GM18502 (cell line): ENCODE results near the gene KRT77.

Source experiments
- ATAC-seq: cut with Tn5 transposase; IDR thresholded peaks from one replicate; pipeline ENCODE4 v1.9.1; 2021; ENCODE audit warnings: mild to moderate bottlenecking; ENCODE audit not compliant: unreplicated experiment, poor library complexity

Gene KRT77

DNA sequence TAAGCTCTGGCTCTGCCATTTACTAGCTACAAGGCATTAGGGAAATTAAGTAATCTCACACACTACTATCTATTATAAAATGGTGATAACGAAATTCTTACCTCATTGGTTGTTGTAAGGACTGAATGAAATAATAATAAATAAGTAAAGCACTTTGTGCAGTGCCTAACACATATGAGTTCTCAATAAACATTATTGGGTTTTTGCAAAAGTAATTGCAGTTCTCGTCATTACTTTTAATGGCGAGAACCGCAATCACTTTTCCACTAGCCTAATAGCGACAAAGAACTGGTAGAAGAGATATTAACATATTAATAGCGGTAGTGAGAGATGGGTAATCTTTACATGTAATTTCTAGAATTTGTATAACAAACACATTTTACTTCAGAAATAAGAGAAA lies 9.2 kb downstream of the KRT77 start:
- no peak for ATAC-seq

DNA sequence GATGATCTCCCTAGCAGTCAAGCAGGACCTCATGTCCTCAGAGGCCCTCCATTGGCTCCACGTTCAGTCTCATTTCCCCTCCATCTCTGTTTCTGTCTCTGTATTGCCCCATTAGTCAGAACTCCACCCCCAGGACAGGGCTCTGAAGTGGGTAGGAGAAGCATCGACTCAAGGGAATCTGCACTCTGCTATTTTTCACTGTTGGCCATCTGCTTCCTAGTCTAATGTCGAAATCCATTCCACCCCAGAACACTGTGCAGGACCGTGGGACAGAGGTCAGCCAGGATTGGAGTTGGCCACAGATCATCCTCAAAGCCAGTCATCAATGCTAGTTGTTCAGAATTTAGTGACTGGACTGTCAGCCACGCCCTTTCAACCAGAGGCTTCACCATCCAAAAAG lies 10.1 kb downstream of the KRT77 start:
- no peak for ATAC-seq

DNA sequence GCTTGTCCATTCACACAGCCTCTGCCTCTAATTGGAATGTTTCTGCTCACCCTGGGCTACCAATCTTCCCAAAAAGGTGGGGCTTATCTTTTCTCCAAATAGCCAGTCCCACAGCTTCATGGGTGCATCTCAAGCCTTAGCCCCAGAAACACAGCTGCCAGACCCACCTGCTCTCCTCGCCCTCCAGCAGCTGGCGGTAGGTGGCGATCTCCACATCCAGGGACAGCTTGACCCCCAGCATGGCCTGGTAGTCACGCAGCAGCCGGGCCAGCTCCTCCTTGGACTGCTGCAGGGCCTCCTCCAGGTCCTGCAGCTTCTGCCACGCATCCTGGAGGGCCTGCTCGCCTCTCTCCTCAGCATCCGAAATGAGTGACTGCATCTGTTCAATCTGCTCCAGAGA lies 11.1 kb downstream of the KRT77 start:
- no peak for ATAC-seq

DNA sequence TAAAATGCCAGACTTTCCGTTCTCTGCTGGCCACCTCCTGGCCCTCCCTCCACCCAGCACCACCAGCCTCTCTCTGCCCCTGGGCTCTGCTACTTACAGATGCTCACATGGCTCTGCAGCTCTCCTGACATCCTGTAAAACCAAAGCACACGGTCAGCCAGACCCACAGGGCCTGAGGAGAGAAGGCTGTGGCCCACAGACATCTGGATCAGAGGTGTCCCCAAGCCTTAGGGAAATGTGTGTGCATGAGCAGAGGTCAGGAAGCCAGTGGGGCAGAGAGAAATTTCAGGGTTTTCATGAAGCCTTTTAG lies 11.5 kb downstream of the KRT77 start:
- no peak for ATAC-seq

DNA sequence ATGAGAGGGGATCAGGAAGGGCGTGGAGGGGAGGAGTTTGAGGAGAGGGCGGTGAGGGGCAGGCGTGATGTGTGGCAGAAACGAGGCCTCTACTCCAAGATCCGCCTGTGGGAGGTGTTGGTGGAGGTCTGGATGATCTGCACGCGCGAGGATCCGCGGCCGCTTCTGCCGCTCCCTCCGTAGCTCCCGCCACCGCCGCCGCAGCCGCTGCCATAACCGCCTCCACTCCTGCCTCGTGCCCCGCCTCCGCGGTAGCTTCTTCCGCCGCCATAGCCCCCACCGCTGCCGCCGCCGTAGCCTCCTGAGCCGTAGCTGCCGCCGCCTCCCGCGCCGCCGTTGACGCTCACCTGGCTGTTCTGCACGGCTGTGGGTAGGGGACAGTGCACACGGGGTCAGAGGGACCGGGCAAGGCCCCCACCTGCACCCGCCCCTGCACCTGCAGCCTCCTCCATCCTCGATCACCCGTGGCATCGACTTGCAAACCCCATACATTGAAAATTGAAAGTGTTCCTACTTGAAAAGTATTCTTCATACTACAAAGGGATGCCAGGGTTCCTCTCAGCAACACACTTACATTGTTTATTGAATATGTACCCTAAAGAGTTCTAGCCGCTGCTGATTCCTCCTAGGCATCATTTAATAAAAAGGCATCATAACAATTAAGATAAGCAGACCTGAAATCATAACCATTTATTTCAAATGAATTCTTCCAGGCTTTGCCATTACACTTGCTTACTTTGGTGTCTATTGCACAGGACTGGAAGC lies 12.1 kb downstream of the KRT77 start:
- ATAC-seq, result no peak

DNA sequence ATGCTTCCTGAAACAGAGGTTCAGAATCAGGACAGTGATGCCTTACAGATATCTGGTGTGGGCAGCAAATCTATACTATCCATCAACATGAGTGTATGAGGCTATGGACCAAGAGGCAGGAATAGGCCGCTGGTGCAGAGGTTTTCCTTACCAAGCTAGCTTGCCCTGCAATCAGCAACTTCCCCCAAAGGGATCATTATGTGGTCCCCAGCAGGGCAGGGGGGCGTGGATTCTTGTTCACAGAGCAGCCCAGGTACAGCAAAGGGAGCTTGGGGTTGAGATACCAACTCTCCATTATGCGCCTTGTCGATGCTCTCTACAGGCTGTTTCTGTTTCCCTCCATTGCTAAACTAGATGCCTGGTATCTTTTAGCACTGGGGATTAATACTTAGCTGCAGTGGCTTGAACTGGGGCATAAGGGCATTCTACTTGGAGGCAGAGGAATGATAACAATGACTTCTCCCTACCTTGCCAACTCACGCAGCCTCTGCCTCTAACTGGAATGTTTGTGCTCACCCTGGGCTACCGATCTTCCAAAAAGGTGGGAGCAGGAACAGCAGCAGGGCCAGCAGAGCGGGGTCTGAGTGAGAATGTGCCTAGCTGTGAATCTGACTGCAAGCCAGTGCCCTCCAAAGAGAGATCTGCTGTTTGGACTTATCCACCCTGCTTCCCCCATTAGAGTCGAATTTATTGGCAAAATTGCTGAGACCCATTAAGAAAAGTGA lies 12.8 kb downstream of the KRT77 start:
- ATAC-seq, result no peak

DNA sequence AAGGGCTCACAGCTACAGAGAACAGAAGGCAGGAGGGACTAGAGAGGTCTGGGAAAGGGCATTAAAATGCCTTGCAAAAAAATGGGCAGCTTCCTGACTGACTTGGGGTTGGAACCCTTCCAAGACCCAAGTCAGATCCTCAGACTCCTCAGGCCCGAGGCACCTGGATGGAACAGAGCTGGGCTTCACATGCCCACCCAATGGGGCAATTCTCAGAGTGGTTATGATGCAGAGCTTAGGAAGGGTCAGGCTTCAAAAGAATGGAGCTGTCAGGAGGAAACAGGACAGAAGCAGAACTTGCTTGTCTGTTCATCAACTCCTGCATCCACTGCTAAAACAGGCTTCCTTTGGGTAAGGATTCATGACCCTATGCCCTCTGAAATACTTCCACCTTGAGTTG lies 13.4 kb downstream of the KRT77 start:
- ATAC-seq, result no peak

DNA sequence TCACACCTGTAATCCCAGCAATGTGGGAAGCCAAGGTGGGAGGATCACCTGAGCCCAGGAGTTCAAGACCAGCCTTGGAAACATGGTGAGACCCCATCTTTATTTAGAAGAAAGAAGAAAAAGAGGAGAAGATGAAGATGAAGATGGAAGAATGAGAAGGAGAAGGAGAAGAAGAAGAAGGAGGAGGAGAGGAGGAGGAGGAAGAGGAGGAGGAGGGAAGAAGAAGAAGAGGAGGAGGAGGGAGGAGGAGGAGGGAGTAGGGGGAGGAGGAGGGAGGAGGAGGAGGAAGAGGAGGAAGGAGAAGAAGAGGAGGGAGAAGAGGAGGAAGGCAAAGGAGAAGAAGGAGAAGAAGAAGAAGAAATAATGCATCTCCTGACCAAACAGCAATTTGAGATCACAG lies 14.1 kb downstream of the KRT77 start:
- ATAC-seq, result no peak

DNA sequence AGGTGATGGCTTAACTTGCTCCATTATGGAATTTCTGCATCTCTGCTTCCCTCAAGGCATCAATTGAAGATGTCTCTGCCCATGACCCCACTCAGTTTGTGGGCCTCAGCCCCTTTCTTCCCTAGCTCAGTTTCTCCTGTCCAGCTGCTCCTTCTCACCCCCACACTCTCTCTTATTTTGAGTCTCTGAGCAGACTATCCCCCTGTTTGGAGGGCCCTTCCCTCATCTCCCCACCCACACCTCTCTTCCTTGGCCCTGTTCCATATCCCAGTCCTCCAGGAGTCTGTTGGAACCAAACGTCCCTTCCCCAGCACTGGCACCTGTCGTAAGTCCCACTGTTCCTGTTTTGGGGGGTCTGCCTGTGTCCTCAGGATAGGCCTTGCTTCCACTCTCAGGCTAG lies 14.8 kb downstream of the KRT77 start:
- no peak for ATAC-seq

DNA sequence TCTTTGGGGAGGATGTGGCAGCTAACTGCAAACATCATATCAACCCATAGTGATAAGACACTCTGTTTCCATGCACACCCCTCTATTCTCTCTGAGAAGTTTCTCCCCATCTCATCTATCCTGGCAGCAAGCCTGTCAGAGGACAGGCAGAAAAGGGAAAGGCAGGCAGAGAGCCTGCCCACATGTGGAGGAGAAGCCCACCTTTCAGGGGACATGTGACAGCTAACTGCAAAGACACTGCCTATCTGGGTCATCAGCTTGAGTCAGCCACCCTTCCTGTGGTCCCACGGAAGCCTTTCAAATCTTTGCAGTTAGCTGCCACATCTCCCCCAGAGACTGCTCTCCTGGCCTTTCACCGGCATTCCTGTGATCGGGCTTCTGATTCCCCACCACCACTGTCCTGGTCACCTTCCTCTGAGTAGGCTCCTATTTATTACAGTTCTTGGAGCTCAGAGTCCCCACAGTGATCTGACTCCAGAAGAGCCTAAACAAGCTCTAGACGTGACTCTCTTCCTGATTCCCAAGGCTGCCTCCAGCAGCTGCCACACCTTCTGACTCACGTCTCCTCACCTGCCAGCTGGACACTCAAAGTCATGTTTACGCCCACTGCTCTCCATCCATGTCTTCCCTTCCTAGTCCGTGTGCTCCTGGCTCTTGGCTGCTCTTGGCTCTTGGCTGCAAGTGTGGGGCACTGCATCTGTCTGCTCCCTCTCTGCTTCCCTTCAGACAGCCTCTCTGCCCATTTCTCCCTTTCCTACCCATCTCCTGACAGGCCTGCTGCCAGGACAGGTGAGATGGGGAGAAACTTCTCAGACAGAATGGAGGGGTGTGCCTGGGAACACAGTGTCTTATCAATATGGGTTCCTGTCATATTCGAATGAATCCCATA lies 15.6 kb downstream of the KRT77 start:
- ATAC-seq, result no peak

DNA sequence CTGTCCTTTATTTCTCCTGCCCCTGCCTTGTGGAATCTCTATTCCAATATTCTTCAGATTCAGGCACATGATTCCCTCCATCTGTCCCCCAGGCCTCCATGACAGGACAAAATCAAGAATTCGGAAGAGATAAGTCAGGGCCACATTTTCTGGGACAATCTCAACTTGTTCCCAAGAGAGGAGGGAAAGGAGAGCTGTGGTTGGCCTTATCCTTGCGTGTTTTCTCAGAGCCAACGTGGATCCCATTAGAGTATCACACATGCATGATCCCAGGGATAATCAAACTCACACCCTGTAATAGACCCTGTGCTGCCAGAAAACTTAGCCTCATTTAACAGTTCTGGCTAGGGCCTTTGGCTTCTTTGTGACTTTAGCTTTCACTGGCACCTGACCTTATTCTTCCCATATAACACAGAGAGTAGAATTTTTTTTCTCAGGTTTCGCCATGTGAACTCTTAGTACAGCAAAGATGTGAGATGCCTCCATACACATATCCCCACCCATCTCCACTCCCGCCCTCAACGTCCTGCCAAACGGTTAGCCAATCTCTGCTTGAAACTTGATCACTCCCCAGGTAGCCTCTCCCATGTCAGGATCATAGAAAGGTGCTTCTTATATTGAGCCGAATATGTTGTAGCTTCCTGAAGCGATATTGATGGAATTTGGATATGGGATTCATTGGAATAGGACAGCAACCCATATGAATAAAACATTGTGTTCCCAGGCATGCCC lies 16.4 kb downstream of the KRT77 start:
- no peak for ATAC-seq

DNA sequence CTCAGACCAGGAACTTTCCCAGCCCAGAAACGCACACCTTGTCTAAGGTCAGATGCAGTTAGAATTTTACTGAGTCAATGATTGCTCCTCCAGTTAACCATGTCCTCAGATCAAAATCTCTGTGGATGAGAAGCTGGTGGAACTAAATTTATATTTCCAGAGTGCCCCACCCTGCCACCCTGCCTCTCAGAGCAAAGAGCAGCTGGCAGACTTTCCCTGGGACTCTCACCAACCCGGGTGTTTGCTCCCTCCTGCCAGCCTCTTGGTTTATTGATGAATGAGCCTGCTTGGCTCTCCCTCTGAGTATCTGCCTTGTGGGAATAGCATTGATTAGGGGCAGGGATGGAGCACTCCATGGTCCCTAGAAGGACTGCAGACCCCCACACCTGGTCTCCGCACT lies 17.3 kb downstream of the KRT77 start:
- no peak for ATAC-seq

DNA sequence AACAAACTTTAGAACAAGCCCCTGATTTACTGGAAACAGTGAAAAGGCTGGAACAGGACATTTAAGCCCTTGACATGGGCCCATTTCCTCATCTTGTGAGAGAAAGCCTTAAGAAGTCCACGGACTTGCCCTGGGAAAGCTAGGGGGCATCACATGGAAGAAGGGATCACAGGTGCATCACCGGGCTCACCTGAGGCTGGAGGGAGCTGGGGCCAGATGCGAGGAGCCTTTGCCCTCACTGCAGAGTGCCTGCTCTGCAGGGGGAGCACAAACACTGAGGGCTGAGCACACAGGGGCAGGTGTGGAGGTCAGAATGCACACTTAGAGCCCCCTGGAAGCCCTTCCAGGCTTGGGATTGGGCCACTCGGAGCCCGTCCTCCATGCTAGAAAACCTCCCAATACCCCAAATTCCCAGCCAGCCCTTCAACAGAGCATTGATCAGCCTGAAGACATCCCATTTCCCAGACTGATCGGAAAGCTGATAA lies 17.9 kb downstream of the KRT77 start:
- no peak for ATAC-seq

DNA sequence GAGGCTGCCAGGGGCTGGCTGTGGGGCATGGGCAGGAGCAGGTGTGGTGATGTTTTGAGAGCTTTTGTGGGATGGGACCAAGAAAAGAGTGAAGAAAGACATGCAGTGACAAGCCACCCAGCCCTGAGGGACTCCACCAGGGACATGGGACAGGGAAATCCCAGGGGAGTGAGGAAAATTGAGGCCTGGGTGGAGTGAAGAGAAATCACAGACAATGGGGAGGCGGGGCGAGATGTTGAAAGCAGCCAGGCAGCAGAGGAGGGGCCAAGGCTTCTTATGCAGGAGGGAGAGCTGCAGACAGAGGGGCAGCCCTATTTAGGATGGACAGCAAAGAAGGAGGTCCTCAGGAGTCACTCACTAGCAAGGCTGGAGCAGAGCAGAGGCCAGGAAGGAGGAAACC lies 18.9 kb downstream of the KRT77 start:
- ATAC-seq, result no peak

DNA sequence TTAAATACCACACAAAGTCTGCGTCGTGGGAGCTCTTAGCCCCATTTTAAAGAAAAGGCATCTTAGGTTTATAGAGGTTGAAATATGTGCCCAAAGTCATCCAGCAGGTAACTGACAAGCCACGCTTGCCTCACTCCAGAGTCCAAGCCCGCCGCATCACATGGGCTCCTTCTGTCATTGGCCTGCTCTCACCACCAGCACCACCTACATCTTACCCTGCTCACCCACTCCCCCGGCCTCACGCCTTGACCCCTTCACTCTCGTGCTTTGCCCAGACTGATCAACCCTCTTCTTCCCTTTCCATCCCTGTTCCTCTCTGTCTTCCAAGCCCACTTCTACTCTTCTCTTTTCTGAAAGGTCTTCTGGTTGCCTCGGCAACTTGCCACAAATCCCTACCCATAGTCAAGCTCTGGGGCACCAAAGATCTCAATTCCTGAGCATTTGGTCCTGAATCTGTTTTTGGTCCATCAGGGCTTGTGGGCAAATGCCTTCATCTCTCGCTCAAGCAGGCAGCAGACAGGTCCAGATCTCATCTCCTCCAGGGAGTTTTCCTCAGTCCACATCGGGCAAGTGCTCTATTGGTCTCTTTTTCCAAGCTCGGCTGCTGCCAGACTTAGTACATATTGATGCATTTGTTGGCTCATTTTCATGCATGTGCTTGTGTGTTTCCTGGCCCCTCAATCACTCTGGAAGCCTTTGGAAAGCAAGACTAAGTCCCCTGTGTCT lies 19.6 kb downstream of the KRT77 start:
- no peak for ATAC-seq

DNA sequence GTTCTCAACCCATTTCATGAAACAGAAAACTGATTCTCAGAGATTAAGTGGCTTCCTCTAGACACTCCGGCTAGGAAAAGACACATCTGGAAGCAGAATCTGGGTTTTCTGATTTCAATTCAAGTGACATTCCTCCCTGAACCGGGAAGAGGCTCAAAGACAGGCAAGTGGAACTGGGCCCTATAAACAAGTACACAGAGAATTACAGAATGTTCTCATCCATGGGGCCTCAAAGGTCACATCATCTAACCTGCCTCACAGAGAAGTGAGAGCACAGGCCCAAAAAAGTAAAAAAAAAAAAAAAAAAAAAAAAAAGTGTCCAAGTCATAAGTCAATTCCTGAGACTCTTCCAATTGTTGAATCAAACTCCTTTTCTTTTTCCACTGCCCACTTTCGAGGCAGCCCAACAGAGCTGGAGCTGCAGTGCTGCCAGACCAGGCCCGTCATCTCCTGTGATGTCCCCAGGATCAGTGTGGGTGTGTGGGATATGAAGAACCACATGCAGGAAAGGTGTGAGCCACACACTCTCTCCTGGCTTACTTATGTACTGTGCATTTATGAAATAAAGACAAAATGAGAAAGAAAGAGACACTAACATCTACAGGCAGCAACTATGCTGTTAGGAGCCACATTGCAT lies 20.3 kb downstream of the KRT77 start:
- ATAC-seq, result no peak

DNA sequence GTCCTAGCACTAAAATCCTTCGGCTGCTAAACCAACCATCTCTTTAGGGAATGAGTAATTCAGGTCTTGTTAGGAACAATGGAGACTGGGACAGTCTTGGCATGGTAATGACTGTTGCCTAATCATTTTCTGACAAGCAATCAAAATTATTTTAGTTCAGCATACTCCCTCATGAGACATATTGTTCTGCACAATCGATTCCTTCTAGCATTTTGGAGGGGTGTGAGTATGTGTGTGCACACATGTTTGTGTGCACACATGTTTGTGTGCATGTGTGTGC lies 21.0 kb downstream of the KRT77 start:
- no peak for ATAC-seq

DNA sequence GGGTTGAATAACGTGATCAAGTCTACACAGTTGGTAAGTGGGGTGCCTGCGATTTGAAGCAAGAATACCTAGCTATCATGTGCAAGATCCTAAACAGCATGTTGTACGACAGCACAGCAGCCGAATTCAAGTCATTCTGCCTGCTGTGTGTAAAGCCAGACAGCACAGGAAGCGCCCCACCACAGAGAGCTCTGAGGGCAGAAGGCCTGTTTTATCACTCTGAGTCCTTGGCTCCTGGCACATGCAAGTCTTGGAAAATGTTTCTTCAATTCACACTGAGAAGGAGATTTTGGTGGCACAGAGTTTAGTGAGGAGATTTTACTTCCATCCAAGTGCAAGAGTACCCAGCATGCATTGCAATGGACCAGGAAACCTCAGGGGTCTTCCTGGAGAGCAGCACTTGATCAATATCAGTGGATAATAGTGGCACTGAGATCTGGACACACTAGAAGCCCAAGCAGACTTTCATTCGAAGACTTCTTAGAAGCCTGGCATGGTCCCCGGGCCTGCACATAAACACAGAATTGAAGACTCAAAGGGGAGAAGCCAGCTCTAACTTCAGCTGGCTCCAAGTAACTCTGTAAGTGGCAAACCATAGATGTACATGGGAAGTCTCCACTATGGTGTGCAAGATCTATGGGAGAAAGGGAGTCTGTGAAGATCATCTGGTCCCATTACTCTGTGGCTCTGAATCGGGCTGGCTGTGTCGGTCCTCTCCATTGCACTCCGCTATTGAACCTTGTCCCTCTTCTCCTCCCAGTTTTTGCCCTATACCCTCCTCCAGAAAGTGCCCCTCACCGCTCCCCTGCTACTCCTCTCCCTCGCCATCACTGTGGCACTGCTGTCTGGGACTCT lies 21.6 kb downstream of the KRT77 start:
- ATAC-seq, result no peak

DNA sequence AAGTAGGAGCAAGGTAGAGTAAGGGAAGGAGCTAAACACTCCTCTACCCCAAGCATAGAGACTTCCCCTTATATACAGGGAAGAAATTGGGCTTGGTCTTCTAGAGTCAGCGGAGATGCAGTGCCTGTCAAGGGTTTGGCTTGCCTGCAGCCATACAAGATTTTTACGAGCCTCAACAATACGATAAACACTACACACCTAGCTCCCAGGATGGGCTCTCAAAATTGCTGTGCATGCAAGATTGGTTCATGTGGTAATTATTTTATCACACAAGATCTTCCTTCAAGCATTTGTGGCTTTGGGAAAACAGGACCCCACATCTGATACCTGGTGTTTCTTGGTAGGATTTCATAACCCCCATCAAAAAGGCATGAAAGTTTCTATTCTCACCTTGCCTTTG lies 23.0 kb downstream of the KRT77 start, which contains the start of gene KRT1:
Gene KRT1 (minus strand): TSS at position 45 of the 400 bp plus-strand sequence. CDS start 59 bp downstream, outside the sequence.
- ATAC-seq, result no peak
